Measurements from ENCODE around the gene PRDM10.
"Not testable (repeated sequence)": the region's sequence is repeated elsewhere in the genome, so short reads cannot be mapped to it uniquely, and the experiment has no call there.

Gene PRDM10

DNA sequence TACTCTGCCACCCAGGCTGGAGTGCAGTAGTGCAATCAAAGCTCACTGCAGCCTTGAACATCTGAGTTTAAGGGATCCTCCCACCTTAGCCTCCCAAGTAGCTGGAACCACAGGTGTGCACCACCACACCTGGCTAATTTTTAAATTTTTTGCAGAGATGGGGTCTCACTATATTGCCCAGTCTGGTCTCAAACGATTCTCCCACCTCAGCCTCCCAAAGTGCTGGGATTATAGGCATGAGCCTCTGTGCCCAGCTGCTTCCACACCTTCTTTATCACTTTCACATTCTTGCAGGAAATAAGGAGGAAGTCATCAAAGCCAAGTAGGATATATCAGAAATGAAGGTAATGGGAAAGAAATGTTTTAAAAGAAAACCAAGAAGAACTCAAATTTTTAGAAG, 47.9 kb downstream of the PRDM10 start:
- not testable (repeated sequence) for H3K36me3 ChIP-seq (ENCODE audit: insufficient read depth, low read length)

DNA sequence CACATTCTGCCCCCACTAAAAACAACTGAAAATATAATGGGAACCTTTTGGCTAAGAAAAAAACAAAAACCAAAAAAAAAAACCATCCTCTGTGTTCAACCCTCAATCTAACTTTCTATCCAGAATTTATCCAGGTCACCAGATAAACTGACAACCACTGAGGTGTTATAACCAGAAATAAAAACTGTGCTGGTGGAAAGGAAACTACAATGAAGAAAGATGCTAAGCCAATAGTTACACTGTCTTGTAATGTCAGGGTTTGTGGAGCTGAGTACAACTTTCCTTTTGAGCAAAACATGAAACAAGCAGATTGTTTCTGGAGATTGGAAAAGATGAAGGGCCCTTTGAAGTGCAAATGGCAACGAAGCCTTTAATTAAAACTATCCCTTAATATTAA, 50.8 kb downstream of the PRDM10 start:
- Histone ChIP-seq H3K27ac (ENCODE audit: low read depth, low read length) (no peak overlapping the region), H3K4me3 (ENCODE audit: low read depth in 1 of 2, low read length in 2 of 2) (no peak overlapping the region), H3K27me3 (ENCODE audit: control insufficient read depth in 1 of 2, insufficient read depth in 2 of 2, low read length in 2 of 2) (no peaks in the 10 kb centered on the region), H3K36me3 (ENCODE audit: insufficient read depth, low read length) (no peaks in the 10 kb centered on the region), H3K9me3 (ENCODE audit: low read length) (no peaks in the 10 kb centered on the region), H3K9ac (ENCODE audit: low read length) (no peak overlapping the region), H3K4me1 (ENCODE audit: insufficient read depth, low read length) (no peaks in the 10 kb centered on the region)

More for the DNA sequence above, 47.9 kb downstream of the PRDM10 start:
- not testable (repeated sequence) for H3K27me3 ChIP-seq (ENCODE audit: control insufficient read depth in 1 of 2, insufficient read depth in 2 of 2, low read length in 2 of 2); H3K4me3 ChIP-seq (ENCODE audit: low read depth in 1 of 2, low read length in 2 of 2); H3K27ac ChIP-seq (ENCODE audit: low read depth, low read length); H3K4me1 ChIP-seq (ENCODE audit: insufficient read depth, low read length); H3K9ac ChIP-seq (ENCODE audit: low read length); H3K9me3 ChIP-seq (ENCODE audit: low read length)

- no peak overlapping the region for H3K27ac ChIP-seq (ENCODE audit: low read depth, low read length)
- no peaks in the 10 kb centered on the region for H3K4me1 ChIP-seq (ENCODE audit: insufficient read depth, low read length)
- no peaks in the 10 kb centered on the region for H3K27me3 ChIP-seq (ENCODE audit: control insufficient read depth in 1 of 2, insufficient read depth in 2 of 2, low read length in 2 of 2)
- no peak overlapping the region for H3K4me3 ChIP-seq (ENCODE audit: low read depth in 1 of 2, low read length in 2 of 2)
- H3K9ac ChIP-seq (ENCODE audit: low read length): no peak overlapping the region
- no peaks in the 10 kb centered on the region for H3K9me3 ChIP-seq (ENCODE audit: low read length)
- H3K36me3 ChIP-seq (ENCODE audit: insufficient read depth, low read length): peaks cover 1% of the 10 kb centered on the region
These were observed 51.3 kb downstream of the PRDM10 start for GRCh38 chr11:129951201-129951865.

DNA sequence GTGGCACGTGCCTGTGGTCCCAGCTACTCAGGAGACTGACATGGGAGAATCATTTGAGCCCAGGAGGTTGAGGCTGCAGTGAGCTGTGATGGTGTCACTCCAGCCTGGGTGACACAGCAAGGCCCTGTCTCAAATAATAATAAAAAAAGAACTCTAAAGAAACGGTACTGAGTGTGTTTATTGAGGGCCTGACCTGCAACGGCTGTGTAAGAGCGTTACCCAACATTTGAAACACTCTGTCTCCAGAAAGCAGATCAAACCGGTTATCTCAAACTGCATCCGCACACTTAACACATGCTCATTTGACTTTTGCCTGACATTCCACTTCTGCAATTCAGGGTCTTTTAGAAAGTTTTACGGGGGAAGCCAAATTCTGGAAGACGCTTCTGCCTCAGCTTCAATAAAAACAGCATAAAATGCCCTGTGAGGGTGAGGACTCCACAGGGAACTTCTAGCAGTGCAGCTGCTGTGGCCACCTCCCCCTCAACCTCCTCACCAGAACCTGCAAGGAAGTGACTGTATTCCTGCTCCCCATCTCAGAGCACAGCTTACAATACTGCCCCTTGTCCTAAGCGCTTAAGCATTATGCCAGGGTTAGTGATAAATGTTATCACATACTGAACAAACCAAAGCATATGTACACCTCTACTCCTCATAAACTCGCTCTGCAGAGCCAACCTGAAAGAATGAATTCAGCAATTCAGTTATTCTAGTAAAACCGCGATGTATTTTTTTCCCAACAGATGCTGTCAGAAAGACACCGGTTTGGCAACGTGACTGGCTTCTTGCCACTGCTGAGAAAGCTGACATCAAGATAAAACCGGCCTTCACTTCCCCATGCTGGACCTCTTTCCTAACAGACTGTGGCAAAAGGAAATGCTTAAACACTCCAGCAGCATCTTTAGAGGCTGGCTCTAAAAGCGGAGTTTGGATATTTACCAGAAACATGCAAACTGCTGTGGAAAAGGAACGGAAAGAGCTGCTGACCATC, 52.2 kb downstream of the PRDM10 start:
- H3K36me3 ChIP-seq (ENCODE audit: insufficient read depth, low read length): peaks cover 5% of the 10 kb centered on the region
- no peaks in the 10 kb centered on the region for H3K9me3 ChIP-seq (ENCODE audit: low read length)
- H3K9ac ChIP-seq (ENCODE audit: low read length): no peak overlapping the region
- H3K4me1 ChIP-seq (ENCODE audit: insufficient read depth, low read length): no peaks in the 10 kb centered on the region
- H3K4me3 ChIP-seq (ENCODE audit: low read depth in 1 of 2, low read length in 2 of 2): no peak overlapping the region
- H3K27me3 ChIP-seq (ENCODE audit: control insufficient read depth in 1 of 2, insufficient read depth in 2 of 2, low read length in 2 of 2): no peaks in the 10 kb centered on the region
- H3K27ac ChIP-seq (ENCODE audit: low read depth, low read length): no peak overlapping the region

DNA sequence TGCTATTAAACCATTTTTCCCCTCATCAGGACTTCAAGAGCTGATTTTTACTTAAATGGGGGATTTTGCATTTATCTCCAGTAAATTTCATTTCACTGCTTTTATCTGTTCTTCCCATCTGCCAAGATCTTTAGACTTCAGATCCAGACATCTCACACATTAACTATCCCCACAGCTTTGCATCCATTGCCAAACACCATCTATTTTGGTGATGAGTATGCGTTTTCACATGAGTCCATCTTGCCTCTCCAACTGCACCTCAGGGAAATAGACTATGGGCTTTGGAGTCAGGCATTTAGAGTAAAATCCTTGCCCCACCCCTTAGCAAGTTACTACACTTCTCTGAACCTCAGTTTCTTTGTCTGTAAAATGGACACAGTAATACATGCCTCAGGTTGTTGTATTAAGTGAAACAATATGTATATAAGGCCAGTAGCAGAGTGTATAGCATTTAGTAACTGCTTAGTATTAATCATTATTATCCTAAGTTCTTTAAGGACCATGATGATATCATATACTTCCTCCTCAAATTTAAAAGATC, 53.6 kb downstream of the PRDM10 start:
- H3K9me3 ChIP-seq (ENCODE audit: low read length): no peaks in the 10 kb centered on the region
- H3K4me3 ChIP-seq (ENCODE audit: low read depth in 1 of 2, low read length in 2 of 2): no peak overlapping the region
- peaks cover 5% of the 10 kb centered on the region for H3K36me3 ChIP-seq (ENCODE audit: insufficient read depth, low read length)
- H3K4me1 ChIP-seq (ENCODE audit: insufficient read depth, low read length): no peaks in the 10 kb centered on the region
- no peak overlapping the region for H3K9ac ChIP-seq (ENCODE audit: low read length)
- no peaks in the 10 kb centered on the region for H3K27me3 ChIP-seq (ENCODE audit: control insufficient read depth in 1 of 2, insufficient read depth in 2 of 2, low read length in 2 of 2)
- H3K27ac ChIP-seq (ENCODE audit: low read depth, low read length): no peak overlapping the region

GRCh38 chr11:129947474-129947873, 55.2 kb downstream of the PRDM10 start:
- Histone ChIP-seq H3K27ac (ENCODE audit: low read depth, low read length) (no peak overlapping the region), H3K27me3 (ENCODE audit: control insufficient read depth in 1 of 2, insufficient read depth in 2 of 2, low read length in 2 of 2) (no peaks in the 10 kb centered on the region), H3K4me3 (ENCODE audit: low read depth in 1 of 2, low read length in 2 of 2) (no peak overlapping the region), H3K9ac (ENCODE audit: low read length) (no peak overlapping the region), H3K36me3 (ENCODE audit: insufficient read depth, low read length) (peaks cover 5% of the 10 kb centered on the region), H3K9me3 (ENCODE audit: low read length) (no peaks in the 10 kb centered on the region), H3K4me1 (ENCODE audit: insufficient read depth, low read length) (no peaks in the 10 kb centered on the region)

- no peak overlapping the region for H3K9ac ChIP-seq (ENCODE audit: low read length)
- H3K36me3 ChIP-seq (ENCODE audit: insufficient read depth, low read length): peaks cover 5% of the 10 kb centered on the region
- H3K9me3 ChIP-seq (ENCODE audit: low read length): no peaks in the 10 kb centered on the region
- H3K4me1 ChIP-seq (ENCODE audit: insufficient read depth, low read length): no peaks in the 10 kb centered on the region
- H3K27me3 ChIP-seq (ENCODE audit: control insufficient read depth in 1 of 2, insufficient read depth in 2 of 2, low read length in 2 of 2): no peaks in the 10 kb centered on the region
- H3K4me3 ChIP-seq (ENCODE audit: low read depth in 1 of 2, low read length in 2 of 2): no peak overlapping the region
- no peak overlapping the region for H3K27ac ChIP-seq (ENCODE audit: low read depth, low read length)
These were observed 55.7 kb downstream of the PRDM10 start for GRCh38 chr11:129946965-129947364.

DNA sequence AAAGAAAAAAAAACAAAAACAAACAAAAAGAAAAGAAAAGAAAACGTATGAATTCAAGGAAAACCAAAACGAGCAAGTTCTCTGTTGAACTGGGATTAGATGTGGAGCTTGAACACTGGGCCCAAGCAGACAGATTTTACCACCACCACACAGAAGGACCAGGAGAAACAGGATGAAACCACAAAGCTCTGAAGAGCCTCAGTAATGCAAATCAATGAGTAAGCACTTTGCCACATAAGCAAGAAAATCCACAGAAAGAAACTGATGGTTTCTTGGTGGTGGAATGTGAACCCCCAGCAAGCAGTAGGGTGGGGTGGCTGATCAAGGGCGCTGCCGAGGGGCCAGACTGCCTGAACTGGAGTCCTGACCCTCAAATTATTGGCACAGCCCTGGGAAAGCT, 56.4 kb downstream of the PRDM10 start:
- Histone ChIP-seq H3K36me3 (ENCODE audit: insufficient read depth, low read length) (peaks cover 5% of the 10 kb centered on the region), H3K27ac (ENCODE audit: low read depth, low read length) (no peak overlapping the region), H3K9me3 (ENCODE audit: low read length) (no peaks in the 10 kb centered on the region), H3K4me3 (ENCODE audit: low read depth in 1 of 2, low read length in 2 of 2) (no peak overlapping the region), H3K27me3 (ENCODE audit: control insufficient read depth in 1 of 2, insufficient read depth in 2 of 2, low read length in 2 of 2) (no peaks in the 10 kb centered on the region), H3K4me1 (ENCODE audit: insufficient read depth, low read length) (no peaks in the 10 kb centered on the region), H3K9ac (ENCODE audit: low read length) (no peak overlapping the region)

DNA sequence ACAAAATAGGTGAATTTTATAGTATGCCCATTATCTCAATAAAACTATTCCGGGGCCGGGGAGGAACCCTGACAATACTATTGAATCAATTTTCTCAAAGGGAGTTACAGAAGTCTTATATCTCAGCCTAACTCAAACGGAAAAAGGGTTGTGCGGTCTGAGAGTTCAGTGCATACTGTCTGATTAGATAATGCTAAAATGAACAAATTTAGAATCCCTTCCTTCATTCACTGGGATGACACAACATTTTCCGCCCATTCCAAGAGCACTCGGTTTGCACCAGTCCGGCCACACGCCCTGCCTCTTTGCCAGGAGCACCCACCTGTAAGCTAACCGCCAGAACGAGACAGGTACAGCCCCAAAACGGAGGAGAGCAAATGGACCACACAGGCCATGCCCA, 57.3 kb downstream of the PRDM10 start:
- H3K4me1 ChIP-seq (ENCODE audit: insufficient read depth, low read length): no peaks in the 10 kb centered on the region
- no peak overlapping the region for H3K27ac ChIP-seq (ENCODE audit: low read depth, low read length)
- H3K4me3 ChIP-seq (ENCODE audit: low read depth in 1 of 2, low read length in 2 of 2): no peak overlapping the region
- peaks cover 5% of the 10 kb centered on the region for H3K36me3 ChIP-seq (ENCODE audit: insufficient read depth, low read length)
- no peaks in the 10 kb centered on the region for H3K27me3 ChIP-seq (ENCODE audit: control insufficient read depth in 1 of 2, insufficient read depth in 2 of 2, low read length in 2 of 2)
- no peak overlapping the region for H3K9ac ChIP-seq (ENCODE audit: low read length)
- H3K9me3 ChIP-seq (ENCODE audit: low read length): no peaks in the 10 kb centered on the region

- no peaks in the 10 kb centered on the region for H3K9me3 ChIP-seq (ENCODE audit: low read length)
- H3K36me3 ChIP-seq (ENCODE audit: insufficient read depth, low read length): peaks cover 5% of the 10 kb centered on the region
These were observed 57.9 kb downstream of the PRDM10 start for GRCh38 chr11:129944696-129945095.

DNA sequence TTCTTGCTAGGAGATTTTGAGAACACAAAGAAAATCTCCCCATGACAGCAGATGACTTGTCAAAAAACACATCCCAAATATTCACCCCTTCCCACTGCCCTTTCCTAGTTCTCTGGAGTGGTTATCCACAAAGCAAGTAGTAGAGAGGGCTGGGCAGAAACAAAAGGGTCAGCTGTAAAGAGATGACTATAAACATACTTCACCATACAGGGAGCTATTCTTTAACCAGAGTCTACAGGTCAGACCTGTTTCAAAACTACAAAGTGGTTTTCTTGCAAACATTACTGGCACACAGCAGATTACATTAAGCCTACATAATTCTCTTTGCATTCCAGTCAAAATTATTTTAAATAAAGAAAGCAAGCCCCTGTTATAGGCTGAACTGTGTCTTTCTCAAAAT, 59.6 kb downstream of the PRDM10 start:
- Histone ChIP-seq H3K4me3 (ENCODE audit: low read depth in 1 of 2, low read length in 2 of 2) (no peak overlapping the region), H3K4me1 (ENCODE audit: insufficient read depth, low read length) (no peaks in the 10 kb centered on the region), H3K36me3 (ENCODE audit: insufficient read depth, low read length) (peaks cover 5% of the 10 kb centered on the region), H3K27ac (ENCODE audit: low read depth, low read length) (no peak overlapping the region), H3K9ac (ENCODE audit: low read length) (no peak overlapping the region), H3K27me3 (ENCODE audit: control insufficient read depth in 1 of 2, insufficient read depth in 2 of 2, low read length in 2 of 2) (no peaks in the 10 kb centered on the region), H3K9me3 (ENCODE audit: low read length) (no peaks in the 10 kb centered on the region)

More at GRCh38 chr11:129944696-129945095, 57.9 kb downstream of the PRDM10 start:
- Histone ChIP-seq H3K4me1 (ENCODE audit: insufficient read depth, low read length) (no peaks in the 10 kb centered on the region), H3K4me3 (ENCODE audit: low read depth in 1 of 2, low read length in 2 of 2) (no peak overlapping the region), H3K27ac (ENCODE audit: low read depth, low read length) (no peak overlapping the region), H3K9ac (ENCODE audit: low read length) (no peak overlapping the region), H3K27me3 (ENCODE audit: control insufficient read depth in 1 of 2, insufficient read depth in 2 of 2, low read length in 2 of 2) (no peaks in the 10 kb centered on the region)

Data from muscle layer of colon (tissue), 2 donors.